ENCODE measurements around the gene QRICH1.

DNA sequence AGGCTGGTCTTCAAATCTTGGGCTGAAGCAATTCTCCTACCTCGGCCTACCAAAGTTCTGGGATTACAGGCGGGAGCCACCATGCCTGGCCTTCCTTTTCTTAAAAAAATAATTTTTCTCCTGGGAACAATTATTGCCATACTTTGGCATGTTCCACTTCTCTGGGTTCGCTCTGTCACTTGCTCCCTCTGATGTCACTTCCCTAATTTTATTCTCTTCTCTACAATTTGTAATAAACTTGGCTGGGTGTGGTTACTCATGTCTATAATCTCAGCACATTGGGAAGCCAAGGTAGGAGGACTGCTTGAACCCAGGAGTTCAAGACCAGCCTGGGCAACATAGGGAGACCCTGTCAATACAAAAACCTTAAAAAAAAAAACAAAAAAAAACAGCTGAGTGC lies 58.6 kb downstream of the QRICH1 start:
- no peak for TF ChIP-seq POLR2A (IDR thresholded peaks at IDR 0.05; ENCODE audit: low read depth, low read length)
- no peak for TF ChIP-seq POLR2AphosphoS5 (IDR thresholded peaks at IDR 0.05; ENCODE audit: insufficient read depth, low read depth, low read length)
- TF ChIP-seq MYC (IDR thresholded peaks at IDR 0.05; ENCODE audit: low read depth, low read length): no peak
- TF ChIP-seq, protein P1, sequence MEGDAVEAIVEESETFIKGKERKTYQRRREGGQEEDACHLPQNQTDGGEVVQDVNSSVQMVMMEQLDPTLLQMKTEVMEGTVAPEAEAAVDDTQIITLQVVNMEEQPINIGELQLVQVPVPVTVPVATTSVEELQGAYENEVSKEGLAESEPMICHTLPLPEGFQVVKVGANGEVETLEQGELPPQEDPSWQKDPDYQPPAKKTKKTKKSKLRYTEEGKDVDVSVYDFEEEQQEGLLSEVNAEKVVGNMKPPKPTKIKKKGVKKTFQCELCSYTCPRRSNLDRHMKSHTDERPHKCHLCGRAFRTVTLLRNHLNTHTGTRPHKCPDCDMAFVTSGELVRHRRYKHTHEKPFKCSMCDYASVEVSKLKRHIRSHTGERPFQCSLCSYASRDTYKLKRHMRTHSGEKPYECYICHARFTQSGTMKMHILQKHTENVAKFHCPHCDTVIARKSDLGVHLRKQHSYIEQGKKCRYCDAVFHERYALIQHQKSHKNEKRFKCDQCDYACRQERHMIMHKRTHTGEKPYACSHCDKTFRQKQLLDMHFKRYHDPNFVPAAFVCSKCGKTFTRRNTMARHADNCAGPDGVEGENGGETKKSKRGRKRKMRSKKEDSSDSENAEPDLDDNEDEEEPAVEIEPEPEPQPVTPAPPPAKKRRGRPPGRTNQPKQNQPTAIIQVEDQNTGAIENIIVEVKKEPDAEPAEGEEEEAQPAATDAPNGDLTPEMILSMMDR (IDR thresholded peaks at IDR 0.05; ENCODE audit: extremely low read depth in 1 of 2, insufficient read depth in 1 of 2, low read depth in 1 of 2, low read length in 2 of 2): no peak
- no peak for TF ChIP-seq EZH2 (IDR thresholded peaks at IDR 0.05; ENCODE audit: borderline replicate concordance, low read depth, low read length, severe bottlenecking)
- no peak for TF ChIP-seq GATA2 (IDR thresholded peaks at IDR 0.05; ENCODE audit: insufficient read depth, insufficient read length, low read depth, low read length)
- TF ChIP-seq JUN (IDR thresholded peaks at IDR 0.05; ENCODE audit: borderline replicate concordance, insufficient read depth, insufficient read length, low read depth): no peak
